EH (cell line): ENCODE data around the gene FRMD4A.
A peak's percentile ranks its signal among the peaks of the same experiment; 100 is the strongest.

ENCODE experiments used
- DNase-seq: peaks from one replicate; pipeline ENCODE4 v3.0.0-alpha.2; 2015; ENCODE audit warnings: low read depth

The FRMD4A gene

GRCh38 chr10:13751191-13751764 is 579.4 kb downstream of the FRMD4A start:
- no peak for DNase-seq

GRCh38 chr10:13750299-13751190 is 580.2 kb downstream of the FRMD4A start:
- DNase-seq: no peak

- DNase-seq: no peak
These were observed 585.5 kb downstream of the FRMD4A start for GRCh38 chr10:13745271-13745670.

- no peak for DNase-seq
These were observed 586.8 kb downstream of the FRMD4A start for GRCh38 chr10:13743963-13744362.

- no peak for DNase-seq
These were observed 587.5 kb downstream of the FRMD4A start for GRCh38 chr10:13743101-13743693.

- no peak for DNase-seq
These were observed 589.3 kb downstream of the FRMD4A start for GRCh38 chr10:13741438-13741837.

GRCh38 chr10:13740461-13740860 is 590.3 kb downstream of the FRMD4A start:
- no peak for DNase-seq

GRCh38 chr10:13739183-13739582 is 591.5 kb downstream of the FRMD4A start:
- no peak for DNase-seq

GRCh38 chr10:13736506-13736905 is 594.2 kb downstream of the FRMD4A start:
- DNase-seq: no peak

GRCh38 chr10:13734151-13734550 is 596.6 kb downstream of the FRMD4A start:
- DNase-seq: no peak

GRCh38 chr10:13733071-13733470 is 597.7 kb downstream of the FRMD4A start:
- no peak for DNase-seq

GRCh38 chr10:13732465-13732881 is 598.3 kb downstream of the FRMD4A start:
- DNase-seq: no peak

- no peak for DNase-seq
These were observed 598.9 kb downstream of the FRMD4A start for GRCh38 chr10:13731799-13732198.

GRCh38 chr10:13730956-13731355 is 599.8 kb downstream of the FRMD4A start:
- no peak for DNase-seq

- no peak for DNase-seq
These were observed 600.4 kb downstream of the FRMD4A start for GRCh38 chr10:13730306-13730652.

GRCh38 chr10:13729586-13730305 is 601.0 kb downstream of the FRMD4A start:
- DNase-seq: no peak

GRCh38 chr10:13728898-13729535 is 601.7 kb downstream of the FRMD4A start:
- DNase-seq: no peak

GRCh38 chr10:13725594-13725993 is 605.1 kb downstream of the FRMD4A start:
- no peak for DNase-seq

- peak; percentile 66 for DNase-seq
These were observed 606.2 kb downstream of the FRMD4A start for GRCh38 chr10:13724484-13724883.

- DNase-seq: peak; percentile 39
These were observed 607.7 kb downstream of the FRMD4A start for GRCh38 chr10:13722747-13723653.

- no peak for DNase-seq
These were observed 609.2 kb downstream of the FRMD4A start for GRCh38 chr10:13721486-13721885.
